Cardiac fibroblast (primary cell): ENCODE results near the gene PDE8A.
A peak's percentile ranks its signal among the peaks of the same experiment; 100 is the strongest.
"Not testable (repeated sequence)": the region's sequence is repeated elsewhere in the genome, so short reads cannot be mapped to it uniquely, and the experiment has no call there.

Source experiments
- DNase-seq, 2 donors: peaks; one replicate each; pipeline versions ENCODE4 v3.0.0 to v3.0.0-alpha.2; 2010; ENCODE audit warnings: low read depth in 2 of 2
- H3K4me3 ChIP-seq, 2 donors: replicated peaks in 1 of 2; 1 replicate in 1 of 2; 2 replicates in 1 of 2; pipeline ENCODE4 v1.5.1; 2011; ENCODE audit warnings: low read depth in 2 of 2, low read length in 2 of 2, mild to moderate bottlenecking in 2 of 2, moderate library complexity in 1 of 2
- CTCF ChIP-seq: IDR thresholded peaks from one replicate; pipeline ENCODE4 v1.5.1; 2011; ENCODE audit warnings: low read depth, mild to moderate bottlenecking, low read length, inconsistent platforms

PDE8A gene

GRCh38 chr15:85162237-85162636, 180.6 kb downstream of the PDE8A start:
- no peak overlapping the region for H3K4me3 ChIP-seq
- no peak for DNase-seq
- TF ChIP-seq CTCF, result no peak

GRCh38 chr15:85164841-85165466, 183.3 kb downstream of the PDE8A start:
- TF ChIP-seq CTCF, result no peak
- no peak for DNase-seq
- no peak overlapping the region for H3K4me3 ChIP-seq

GRCh38 chr15:85167568-85167967, 185.9 kb downstream of the PDE8A start:
- TF ChIP-seq CTCF, result no peak
- DNase-seq, result no peak
- H3K4me3 ChIP-seq, result no peak overlapping the region

- H3K4me3 ChIP-seq, result no peak overlapping the region
- DNase-seq, result peak; percentile 13 to 31
Measured at GRCh38 chr15:85168642-85169173, 187.1 kb downstream of the PDE8A start.

GRCh38 chr15:85171736-85172135, 190.1 kb downstream of the PDE8A start:
- no peak for TF ChIP-seq CTCF

More at GRCh38 chr15:85168642-85169173, 187.1 kb downstream of the PDE8A start:
- peak; percentile 58 for TF ChIP-seq CTCF

GRCh38 chr15:85172846-85173490, 191.3 kb downstream of the PDE8A start:
- no peak overlapping the region for H3K4me3 ChIP-seq
- DNase-seq, result peak in 1 of 2 donors; percentile 51
- no peak for TF ChIP-seq CTCF

More at GRCh38 chr15:85171736-85172135, 190.1 kb downstream of the PDE8A start:
- H3K4me3 ChIP-seq, result no peak overlapping the region
- peak in 1 of 2 donors; percentile 17 for DNase-seq

GRCh38 chr15:85173630-85174029, 192.0 kb downstream of the PDE8A start:
- H3K4me3 ChIP-seq, DNase-seq: not testable (repeated sequence)
